Ascending aorta (tissue), 2 donors: ENCODE data around the gene SCG5. TPM values are rescaled to one million over a fixed set of nuclear protein-coding genes. Genes with fewer than 3 reads are reported as not detected.

Source experiments
- DNase-seq, 2 donors: peaks; one replicate each; pipeline ENCODE4 v3.0.0-alpha.2; 2019; ENCODE audit warnings: low spot score in 2 of 2
- H3K27ac ChIP-seq, 2 donors: fragments of 200-600 bp; sonication (generic); one replicate each; pipeline ENCODE4 v1.5.1; 2016 to 2017; ENCODE audit warnings: mild to moderate bottlenecking in 1 of 2
- H3K27me3 ChIP-seq: fragments of 200-600 bp; sonication (generic); one replicate; pipeline ENCODE4 v1.5.1; 2017
- H3K36me3 ChIP-seq, 2 donors: fragments of 200-600 bp; sonication (generic); one replicate each; pipeline ENCODE4 v1.5.1; 2016
- H3K4me1 ChIP-seq, 2 donors: fragments of 200-600 bp; sonication (generic); one replicate each; pipeline ENCODE4 v1.5.1; 2016 to 2017; ENCODE audit warnings: mild to moderate bottlenecking in 1 of 2
- H3K4me3 ChIP-seq, 2 donors: fragments of 200-600 bp; sonication (generic); one replicate each; pipeline ENCODE4 v1.5.1; 2016 to 2017; ENCODE audit warnings: mild to moderate bottlenecking in 1 of 2
- H3K9me3 ChIP-seq, 2 donors: fragments of 200-600 bp; sonication (generic); one replicate each; pipeline ENCODE4 v1.5.1; 2016
- intact Hi-C: fragments of 100-400 bp; cut with DNase I; formaldehyde crosslinking; loops from one replicate; pipeline ENCODE4 v1.15.1; 2023
- total RNA-seq: library from RNA; depleted of rRNA; stranded (reverse); fragments of >200 nt; gene quantifications from one replicate; pipeline ENCODE4 v1.1.0, GENCODE V29; 2016
- TF ChIP-seq, protein P1 (sequence below), 3 experiments: fragments of 200-600 bp in 2 of 3; fragments of 450-650 bp in 1 of 3; sonication (generic) in 2 of 3; IDR thresholded peaks; one replicate each; pipeline ENCODE4 v1.5.1; 2016 to 2019; ENCODE audit warnings: antibody characterized with exemption in 3 of 3, mild to moderate bottlenecking in 1 of 3, moderate library complexity in 1 of 3

Gene SCG5
- total RNA-seq, 1 donor from 2014 or later, result not detected

DNA sequence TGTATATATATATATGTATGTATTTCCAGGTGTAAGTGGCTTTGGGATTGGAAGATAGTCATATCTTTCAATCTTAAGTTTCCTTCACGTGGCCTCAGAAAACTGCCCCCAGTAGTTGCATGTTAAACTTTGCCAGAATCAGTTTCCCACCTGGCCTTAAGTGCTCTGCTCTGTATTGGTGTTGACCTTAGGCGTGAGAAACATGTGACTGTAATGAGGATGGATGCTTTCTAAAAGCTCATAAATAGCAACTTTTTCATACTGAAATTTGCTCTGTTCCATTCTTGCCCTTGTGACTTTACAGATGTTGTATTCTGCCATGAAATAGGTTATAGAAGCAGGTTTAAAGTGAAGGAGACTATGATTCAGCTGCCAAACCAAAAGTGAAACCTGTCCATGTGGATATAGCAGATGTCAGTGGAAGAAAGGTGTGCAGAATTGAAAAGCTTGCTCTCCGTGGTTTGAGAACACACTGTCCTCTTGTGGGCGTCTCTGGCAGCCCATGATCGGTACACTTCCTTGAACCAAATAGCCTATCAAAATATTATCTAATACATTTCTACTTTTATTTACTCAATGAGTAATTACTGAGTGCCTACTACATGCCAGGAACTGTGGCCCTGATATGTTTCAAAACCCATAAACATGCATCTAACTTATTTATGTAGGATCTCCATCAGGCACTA is 15.8 kb downstream of the SCG5 start:
- Histone ChIP-seq H3K27ac (no peak overlapping the region), H3K36me3 (no peaks in the 10 kb centered on the region), H3K9me3 (no peaks in the 10 kb centered on the region), H3K4me1 (peaks cover 3 to 4% of the 10 kb centered on the region in 2 donors), H3K27me3 (no peaks in the 10 kb centered on the region), H3K4me3 (no peak overlapping the region)
- intact Hi-C loops, result no loop called here
- no peak for DNase-seq
- TF ChIP-seq, protein P1, sequence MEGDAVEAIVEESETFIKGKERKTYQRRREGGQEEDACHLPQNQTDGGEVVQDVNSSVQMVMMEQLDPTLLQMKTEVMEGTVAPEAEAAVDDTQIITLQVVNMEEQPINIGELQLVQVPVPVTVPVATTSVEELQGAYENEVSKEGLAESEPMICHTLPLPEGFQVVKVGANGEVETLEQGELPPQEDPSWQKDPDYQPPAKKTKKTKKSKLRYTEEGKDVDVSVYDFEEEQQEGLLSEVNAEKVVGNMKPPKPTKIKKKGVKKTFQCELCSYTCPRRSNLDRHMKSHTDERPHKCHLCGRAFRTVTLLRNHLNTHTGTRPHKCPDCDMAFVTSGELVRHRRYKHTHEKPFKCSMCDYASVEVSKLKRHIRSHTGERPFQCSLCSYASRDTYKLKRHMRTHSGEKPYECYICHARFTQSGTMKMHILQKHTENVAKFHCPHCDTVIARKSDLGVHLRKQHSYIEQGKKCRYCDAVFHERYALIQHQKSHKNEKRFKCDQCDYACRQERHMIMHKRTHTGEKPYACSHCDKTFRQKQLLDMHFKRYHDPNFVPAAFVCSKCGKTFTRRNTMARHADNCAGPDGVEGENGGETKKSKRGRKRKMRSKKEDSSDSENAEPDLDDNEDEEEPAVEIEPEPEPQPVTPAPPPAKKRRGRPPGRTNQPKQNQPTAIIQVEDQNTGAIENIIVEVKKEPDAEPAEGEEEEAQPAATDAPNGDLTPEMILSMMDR (IDR thresholded peaks at IDR 0.05), result no peak

DNA sequence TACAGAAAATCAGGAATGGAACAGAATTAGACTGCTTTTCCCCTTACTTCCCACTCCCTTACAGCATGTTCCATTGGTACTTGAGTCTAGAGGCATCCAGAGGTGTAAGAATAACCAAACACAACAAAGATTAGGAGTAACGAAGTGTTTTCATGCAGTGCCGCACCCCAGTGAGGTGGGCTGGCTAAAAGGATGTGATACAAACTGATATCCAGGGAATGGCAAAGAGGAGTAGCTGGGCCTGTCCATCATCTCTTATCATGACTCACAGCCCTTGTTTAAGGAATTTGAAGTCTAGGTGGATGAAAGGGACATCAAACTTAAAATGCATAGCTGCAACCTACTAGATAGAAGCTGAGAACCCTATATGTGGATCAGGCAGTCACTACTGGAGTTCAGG is 16.4 kb downstream of the SCG5 start:
- peaks cover 3 to 4% of the 10 kb centered on the region in 2 donors for H3K4me1 ChIP-seq
- H3K4me3 ChIP-seq, result no peak overlapping the region
- H3K36me3 ChIP-seq, result no peaks in the 10 kb centered on the region
- H3K9me3 ChIP-seq, result no peaks in the 10 kb centered on the region
- intact Hi-C loops, result no loop called here
- no peak for DNase-seq
- no peaks in the 10 kb centered on the region for H3K27me3 ChIP-seq
- no peak overlapping the region for H3K27ac ChIP-seq
- TF ChIP-seq, protein P1 (IDR thresholded peaks at IDR 0.05), result no peak

DNA sequence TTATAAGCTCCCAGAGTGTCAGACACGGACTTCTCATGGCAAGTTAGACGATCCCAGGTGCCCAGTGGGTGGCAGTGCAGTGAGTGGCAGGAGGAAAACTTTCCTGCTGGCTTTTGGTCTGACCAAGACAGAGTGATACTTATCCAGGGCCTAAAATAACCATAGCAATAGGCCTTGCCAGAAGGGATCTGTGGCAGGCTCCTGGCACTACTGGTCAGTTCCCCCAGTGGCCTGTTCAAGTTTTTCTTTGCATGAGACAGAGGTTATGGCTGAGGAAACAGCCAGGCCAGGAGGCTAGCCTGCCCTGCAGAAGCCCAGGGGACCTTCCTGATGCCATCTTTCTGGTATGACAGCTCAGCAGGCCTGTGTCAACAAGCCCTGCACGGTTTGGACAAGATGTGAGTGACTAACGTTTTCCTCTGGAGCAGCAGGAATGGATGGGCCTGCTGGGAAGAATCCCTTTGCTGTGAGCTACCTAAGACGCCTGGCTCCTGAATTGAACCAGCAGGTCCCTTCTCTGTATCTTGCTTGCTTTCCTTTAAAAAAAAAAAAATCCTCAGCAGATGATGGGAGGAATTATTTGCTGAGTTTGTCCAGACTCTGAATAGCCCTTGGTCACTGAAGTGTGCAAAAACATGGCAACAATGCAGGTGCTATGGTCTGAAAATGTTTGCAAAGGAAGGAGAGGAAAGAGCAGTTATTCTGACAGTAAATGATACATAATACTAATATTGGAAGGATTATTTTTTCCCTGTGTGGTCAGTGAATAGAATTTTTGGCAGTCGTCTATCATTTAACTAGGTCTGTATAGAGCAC is 18.0 kb downstream of the SCG5 start:
- Histone ChIP-seq H3K27me3 (no peaks in the 10 kb centered on the region), H3K36me3 (no peaks in the 10 kb centered on the region), H3K4me3 (no peak overlapping the region), H3K4me1 (peaks cover 3 to 4% of the 10 kb centered on the region in 2 donors), H3K9me3 (no peaks in the 10 kb centered on the region), H3K27ac (peak overlapping the region; percentile 12 to 31)
- TF ChIP-seq, protein P1 (IDR thresholded peaks at IDR 0.05), result peak in 2 of 3 experiments; percentile 8 to 9
- peak in 1 of 2 donors; percentile 78 for DNase-seq
- intact Hi-C loops, result loop anchor here (5.0 kb wide), 2 partner anchors 183 to 473 kb away; no protein-coding TSS in a partner anchor

DNA sequence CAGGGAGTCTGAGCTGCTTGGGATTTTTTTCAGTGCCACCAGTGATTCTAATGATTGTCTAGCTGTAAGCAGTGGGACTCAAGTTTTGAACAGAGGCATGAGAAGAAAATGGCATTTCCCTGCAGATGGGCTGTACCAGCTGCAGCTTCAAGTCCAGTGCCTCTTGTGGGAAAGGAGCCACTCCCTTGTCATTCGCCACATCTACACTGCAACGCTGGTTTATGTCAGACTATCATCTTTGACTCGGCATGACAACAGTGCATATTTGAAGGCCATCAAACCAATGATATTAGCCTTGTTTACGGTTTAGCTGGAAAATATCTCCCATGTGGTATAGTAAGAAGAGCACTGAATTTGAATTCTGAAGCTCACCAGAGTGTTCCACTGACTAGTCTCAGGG is 22.2 kb downstream of the SCG5 start:
- intact Hi-C loops, result loop anchor here (2.0 to 5.0 kb wide), 3 partner anchors 179 to 469 kb away; no protein-coding TSS in a partner anchor

DNA sequence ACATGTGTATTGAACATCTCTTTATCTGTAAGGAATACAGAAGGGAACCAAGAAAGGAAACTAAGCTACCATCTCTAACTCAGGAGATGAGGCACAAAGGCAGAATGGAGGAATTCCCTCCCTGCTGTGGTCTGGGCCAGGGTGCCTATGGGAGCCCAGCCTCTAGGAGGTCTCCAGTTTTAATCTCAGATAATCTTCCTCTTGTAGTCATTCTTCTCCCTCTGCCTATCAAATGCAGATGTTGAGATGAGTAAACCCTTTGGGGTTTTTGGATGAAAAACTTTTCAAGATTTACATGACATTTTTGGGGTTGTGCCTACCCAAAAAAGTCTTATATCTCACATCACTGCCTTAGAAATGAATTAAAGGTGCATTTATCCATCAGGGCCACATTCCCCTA is 23.3 kb downstream of the SCG5 start:
- intact Hi-C loops, result loop anchor here (5.0 kb wide), 2 partner anchors 178 to 468 kb away; no protein-coding TSS in a partner anchor
- Histone ChIP-seq H3K4me1 (peaks cover 0 to under 1% of the 10 kb centered on the region in 2 donors), H3K27ac (no peak overlapping the region), H3K9me3 (no peaks in the 10 kb centered on the region), H3K4me3 (no peak overlapping the region), H3K36me3 (no peaks in the 10 kb centered on the region), H3K27me3 (no peaks in the 10 kb centered on the region)
- TF ChIP-seq, protein P1 (IDR thresholded peaks at IDR 0.05), result no peak
- no peak for DNase-seq

More for the DNA sequence above, 22.2 kb downstream of the SCG5 start:
- Histone ChIP-seq H3K9me3 (no peaks in the 10 kb centered on the region), H3K36me3 (no peaks in the 10 kb centered on the region), H3K27me3 (no peaks in the 10 kb centered on the region), H3K27ac (no peak overlapping the region), H3K4me3 (no peak overlapping the region), H3K4me1 (peaks cover 3 to 4% of the 10 kb centered on the region in 2 donors)
- DNase-seq, result no peak
- TF ChIP-seq, protein P1 (IDR thresholded peaks at IDR 0.05), result no peak
